ENCODE results near the gene VWF. TPM values are rescaled to one million over a fixed set of nuclear protein-coding genes. Genes with fewer than 3 reads are reported as not detected.

The VWF gene
- polyA plus RNA-seq, 1 donor = 41.9 TPM

DNA sequence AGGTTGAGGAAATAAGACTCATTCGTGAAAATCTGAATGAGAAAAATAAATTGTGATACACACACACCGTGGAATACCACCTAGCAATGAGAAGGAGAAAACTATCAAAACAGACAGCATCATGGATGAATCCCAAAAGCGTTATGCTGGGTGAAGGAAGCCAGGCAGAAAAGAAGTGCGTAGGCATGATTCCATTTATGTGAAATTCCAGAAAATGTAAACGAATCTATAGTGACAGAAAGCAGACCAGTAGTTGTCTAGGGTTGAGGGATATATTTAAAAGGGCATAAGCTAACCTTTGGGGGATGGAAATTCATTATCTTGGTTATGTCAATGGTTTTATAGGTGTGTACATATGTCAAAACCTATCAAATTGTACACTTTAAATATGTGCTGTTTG lies 136.9 kb downstream of the VWF start:
- no peak for DNase-seq (ENCODE audit: low read depth)

DNA sequence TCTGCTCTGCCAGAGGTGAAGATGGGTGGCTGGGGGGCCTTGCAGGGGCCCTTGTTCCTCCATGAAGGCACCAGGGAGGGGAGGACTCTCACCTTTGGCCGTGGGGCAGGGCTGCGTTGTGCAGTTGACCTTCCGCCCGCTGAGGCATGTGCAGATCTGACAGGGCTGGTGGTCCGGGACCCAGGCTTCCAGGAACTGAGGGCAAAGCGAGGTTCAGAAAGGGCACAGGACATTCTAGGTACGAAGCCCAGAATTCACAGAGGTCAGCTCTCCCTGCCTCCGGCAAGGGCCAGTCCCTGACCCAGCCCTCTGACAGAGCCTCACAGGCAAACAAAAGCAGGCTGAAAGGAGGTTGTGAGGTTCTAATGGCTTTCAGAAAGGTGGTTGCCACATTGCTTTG lies 139.0 kb downstream of the VWF start:
- DNase-seq (ENCODE audit: low read depth) = no peak

DNA sequence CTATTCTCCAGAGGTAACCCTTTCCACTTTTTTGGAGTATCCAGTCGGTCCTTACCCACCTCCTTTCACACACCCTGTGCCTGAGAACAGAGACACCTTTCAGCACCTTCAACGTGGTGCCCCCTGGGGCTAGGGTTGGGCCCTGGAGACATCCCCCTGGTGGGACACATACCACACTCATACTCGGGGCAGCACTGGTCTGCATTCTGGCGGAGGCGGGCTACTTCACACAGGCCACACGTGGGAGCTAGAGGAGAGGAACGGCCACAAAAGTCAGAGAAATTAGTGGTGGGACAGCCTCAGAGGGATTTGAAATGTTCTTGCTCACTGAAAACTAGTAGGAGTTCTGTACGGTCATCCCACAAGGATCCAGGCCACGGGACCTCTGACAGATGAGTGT lies 139.6 kb downstream of the VWF start:
- no peak for DNase-seq (ENCODE audit: low read depth)

DNA sequence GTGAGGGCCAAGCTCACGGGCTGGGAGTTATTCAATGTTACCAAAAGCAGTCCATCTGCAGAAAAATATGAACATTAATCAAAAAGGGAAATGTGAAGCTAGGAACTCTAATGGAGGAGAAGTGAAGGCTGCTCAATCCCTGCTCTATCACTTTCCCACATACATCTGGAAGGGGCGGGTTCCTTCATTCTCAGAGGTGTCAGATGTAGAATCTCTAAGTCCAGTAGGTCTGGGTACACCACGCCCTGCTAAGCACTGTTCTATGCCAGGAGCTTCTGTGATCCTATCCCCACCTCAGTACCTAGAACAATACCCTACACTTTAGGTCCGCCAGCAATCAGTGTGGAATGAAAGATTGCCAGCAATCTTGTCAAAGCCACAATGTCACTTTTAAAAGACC lies 142.4 kb downstream of the VWF start:
- DNase-seq (ENCODE audit: low read depth) = no peak

DNA sequence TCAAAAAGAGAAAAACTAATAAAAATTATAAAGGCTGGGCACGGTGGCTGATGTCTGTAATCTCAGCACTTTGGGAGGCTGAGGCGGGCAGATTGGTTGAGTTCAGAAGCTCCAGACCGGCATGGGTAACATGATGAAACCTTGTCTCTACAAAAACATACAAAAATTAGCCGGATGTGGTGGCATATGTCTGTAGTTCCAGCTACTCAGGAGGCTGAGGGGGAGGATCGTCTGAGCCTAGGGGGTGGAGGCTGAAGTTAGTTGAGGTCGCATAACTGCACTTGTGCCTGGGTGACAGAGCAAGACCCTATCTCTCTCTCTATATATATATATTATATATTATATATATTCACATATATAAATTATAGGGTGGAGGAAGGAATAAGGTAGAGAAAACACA lies 146.9 kb downstream of the VWF start:
- DNase-seq (ENCODE audit: low read depth) = no peak

DNA sequence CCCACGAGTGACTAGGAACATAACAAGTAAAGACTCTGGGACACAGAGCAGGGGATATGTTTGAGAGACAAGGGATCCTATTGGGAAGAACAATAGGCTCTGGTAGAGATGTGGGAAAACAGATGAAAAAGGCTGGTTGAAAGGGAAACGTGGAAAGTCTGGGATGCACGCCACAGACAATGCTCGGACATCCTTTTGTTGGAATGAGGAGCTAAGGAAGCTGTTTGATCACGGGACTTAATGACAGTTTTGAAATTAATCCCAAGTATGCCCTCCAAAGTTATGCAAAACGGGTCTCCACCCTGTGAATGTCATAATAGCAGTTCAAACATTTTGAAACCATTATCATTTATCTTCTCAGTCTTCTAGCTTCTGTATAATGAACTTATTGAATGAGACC lies 147.8 kb downstream of the VWF start:
- DNase-seq (ENCODE audit: low read depth) = no peak

DNA sequence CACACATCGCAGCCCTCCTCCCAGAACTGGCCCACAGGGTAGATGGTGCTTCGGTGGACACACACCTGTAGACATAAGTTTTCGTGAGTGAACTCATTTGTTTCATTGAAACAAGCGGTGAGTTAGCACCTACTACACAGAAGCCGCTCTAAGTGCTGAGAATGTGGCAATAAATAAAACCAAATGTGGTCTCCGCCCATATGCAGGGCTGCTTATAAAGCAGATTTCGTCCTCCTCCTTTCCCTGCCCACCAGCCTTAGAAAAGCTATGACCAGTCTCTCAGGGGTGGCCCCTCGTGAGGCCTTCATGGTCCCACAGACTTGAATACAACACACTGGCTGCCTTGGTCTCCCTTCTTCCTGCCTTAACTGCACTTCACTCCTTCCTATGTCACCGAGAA lies 148.3 kb downstream of the VWF start:
- no peak for DNase-seq (ENCODE audit: low read depth)

DNA sequence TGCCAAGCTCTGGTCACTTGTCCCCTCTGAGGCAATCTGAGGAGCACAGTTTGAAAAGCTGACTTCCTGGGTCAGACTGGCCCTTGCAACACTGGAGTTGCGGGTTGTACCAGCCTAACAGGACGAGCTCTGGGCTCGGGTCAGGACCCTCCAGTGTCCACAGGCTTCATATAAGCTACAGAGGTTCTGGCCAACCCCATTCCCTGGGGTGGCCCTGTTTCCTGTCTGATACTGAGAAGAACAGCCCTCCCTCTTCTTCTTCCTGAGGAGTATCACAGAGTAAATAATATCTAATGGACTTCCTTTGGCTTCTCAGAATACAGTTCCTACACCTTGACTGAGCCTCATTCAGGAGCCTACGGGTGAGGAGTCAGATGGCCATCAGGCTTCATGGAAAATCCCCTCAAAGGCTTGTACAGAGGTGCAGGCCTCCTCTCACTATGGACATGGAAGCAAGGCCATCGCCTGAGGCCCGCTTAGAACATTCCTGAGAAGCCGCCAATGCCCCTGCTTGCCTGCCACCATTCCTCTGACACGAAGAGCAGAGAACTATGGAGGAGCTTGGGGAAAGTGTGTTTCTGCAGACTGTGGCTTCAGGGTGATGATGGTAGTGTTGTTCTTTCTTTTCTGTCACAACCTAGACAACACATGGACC lies 150.9 kb downstream of the VWF start:
- no peak for DNase-seq (ENCODE audit: low read depth)

DNA sequence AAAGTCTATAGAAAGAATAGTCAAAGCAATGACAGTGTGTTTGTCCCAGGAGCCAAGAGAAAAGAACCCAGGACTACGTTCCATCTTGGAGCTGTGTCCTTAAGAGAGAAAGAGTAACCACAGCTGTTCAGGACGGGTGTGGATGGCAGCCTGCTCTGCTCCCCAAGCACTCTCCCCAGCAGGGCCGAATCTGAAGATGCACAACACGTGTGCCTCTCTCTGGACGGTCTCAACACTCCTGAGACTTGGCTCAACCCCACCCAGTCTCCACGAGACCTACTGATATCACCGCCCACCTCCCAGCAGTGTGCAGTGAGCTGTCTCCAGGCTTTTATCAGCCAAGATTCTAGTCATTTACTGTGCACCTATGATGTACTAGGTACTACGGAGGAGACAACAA lies 152.1 kb downstream of the VWF start:
- DNase-seq (ENCODE audit: low read depth) = no peak

DNA sequence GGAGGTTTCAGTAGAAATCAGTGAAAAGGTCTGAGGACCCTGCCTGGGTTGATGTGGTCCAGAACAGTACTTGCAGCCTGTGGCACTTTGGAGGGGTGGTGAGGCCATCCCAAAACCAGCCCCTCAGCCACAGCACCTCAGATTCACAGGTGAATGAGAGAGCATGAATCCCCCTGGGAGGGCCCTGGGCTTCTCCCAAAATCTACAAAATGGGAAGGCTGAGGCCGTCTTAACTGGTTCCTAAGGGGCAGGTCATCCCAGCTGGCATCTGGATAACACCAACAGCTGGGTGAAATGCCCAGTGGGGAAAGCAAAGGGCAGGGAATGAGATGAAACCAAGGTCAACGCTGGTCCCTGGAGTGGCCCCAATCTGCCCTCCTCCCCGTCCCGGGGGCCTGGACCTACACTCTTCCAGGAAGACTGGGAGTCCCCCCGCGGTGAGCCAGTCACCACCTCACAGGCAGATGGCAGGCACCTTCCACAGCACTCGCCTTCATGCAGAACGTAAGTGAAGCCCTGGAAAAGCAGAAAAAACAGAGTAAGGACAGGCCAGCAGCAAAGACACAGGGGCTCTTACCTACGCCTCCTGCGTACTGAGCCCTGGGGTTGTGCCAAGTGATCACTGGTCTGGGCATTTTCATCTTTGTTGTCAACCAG lies 153.1 kb downstream of the VWF start:
- no peak for DNase-seq (ENCODE audit: low read depth)

DNA sequence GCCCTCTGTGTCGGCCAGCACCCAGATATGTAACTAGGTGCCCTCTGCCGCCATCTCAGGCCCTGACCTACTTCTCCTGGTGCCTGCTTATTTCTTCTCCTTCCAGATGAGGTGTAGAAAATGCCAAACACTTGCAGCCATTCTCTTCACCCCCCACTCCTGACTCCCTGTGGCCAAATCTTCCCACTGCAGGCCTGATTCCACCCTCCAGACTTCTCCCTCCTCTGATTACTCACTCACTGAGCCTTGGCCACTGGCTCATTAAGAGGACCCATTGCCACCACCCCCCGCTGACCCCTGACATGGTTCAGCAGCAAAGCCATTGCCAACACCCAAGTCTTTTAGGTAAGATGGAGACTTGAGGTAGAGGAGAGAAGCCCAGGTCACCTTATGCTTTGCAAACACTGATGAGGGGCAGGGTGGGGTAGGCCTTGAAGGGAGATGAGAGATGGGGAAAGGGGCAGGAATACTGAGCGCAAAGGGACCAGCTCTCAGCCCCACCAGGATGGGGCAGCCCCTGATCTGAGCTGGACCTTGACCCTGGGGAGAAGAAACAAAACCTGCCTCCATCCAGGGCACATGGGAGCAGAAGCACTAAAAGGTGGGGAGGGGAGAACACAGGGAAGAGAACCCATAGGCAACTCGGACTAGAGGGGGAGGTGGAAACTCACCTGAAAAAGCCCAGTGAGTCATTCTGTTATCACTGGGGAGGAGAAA lies 154.3 kb downstream of the VWF start:
- DNase-seq (ENCODE audit: low read depth) = no peak

DNA sequence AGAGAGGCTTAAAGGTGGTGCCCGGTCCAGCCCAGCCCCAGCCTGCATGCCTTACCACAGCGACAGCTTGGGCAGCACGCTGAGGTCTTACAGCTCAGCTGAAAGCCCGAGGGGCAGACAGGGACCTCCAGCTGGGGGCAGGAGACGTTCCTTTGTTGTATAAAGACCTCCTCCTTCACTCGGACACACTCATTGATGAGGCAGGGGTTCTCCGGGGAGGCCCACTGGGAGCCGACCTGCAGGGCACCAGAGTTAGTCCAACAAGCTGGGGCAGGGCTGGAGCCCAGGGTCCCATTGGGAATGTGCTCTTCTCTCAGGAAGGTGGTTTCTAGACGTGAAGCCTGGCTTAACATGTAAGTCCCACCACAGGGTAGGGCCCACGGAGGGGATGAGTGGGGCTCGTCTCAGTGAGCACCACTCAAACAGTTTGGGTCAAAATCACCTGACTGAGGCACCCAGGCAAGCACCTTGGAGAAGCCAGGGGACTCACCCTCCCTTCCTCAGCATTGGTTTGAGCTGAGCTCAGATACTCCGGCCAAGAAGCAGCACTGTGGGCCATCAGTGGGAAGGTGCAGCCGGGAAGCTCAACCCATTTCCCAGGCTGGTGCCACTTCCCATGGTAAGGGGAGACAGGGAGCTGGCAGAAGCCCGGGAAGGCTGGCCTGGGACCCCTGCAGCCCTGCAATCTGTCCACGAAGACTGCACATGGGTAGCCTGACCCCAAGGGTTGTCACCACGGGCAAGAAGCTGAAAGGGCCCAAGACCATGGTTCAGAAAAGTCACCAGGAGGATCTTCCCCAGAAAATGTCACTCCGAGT lies 155.1 kb downstream of the VWF start:
- DNase-seq (ENCODE audit: low read depth) = no peak

DNA sequence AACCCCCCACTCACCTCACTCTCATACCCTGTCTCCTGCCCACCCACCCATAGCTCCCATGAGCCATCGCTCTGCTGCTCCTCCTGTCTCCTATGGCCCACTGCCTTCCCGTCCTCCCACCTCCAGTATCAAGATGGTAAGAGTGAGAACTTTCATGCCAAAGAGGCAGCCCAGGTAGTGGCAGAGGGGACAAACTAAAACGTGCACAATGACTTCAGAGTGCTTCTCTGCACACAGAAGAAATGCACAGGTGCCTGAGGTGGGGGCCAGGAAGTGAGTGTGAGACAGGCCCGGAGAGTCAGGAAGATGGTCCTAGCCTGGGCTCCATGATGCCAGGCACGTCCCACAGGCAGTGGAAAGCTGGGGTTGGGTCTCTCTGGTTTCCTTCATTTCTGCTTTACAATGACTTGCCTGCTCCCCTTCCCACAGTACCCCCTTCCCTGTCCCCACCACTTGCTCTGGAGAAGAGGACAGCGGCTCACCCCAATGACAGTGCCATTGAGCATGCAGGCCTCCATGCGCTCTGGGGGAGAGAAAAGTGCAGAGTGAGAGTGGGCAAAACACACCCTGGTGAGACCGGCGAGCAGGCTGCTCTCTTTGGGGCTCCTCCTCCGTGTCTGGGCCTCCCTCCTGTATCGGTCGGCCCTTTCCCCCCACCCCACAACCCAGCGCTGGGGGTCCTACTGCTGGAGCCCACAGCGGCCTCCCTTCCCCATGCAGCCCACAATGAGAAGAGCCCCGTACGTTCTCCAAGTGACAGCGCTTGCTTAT lies 156.6 kb downstream of the VWF start:
- DNase-seq (ENCODE audit: low read depth) = no peak

DNA sequence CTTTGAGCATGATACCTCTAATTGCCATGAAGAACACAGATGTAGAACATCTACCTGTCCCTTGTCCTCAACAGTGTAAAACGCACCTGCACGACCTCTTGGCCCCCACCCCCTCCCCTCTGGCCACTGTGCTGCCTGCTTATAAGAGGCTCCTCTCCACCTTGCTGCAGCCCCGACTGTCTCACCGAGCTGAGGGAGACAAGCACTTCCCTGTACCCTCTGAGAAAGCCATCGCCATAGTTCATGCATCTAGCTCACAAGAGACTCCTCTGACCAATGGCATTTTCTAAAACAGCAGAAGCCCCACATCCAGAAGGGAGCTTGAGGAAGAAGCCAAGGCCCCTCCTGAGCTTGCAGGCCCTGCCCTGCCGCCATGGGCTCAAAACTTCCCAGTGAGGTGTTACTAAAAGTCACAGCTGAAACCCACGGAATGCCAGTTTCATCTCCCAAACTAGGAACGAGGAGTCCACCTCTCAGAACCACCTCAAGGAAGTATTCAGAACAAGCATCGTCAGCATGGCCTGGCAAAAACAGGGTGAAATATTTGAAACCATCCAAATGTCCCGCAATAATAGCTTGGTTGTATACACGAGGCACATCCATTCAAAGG lies 157.9 kb downstream of the VWF start:
- no peak for DNase-seq (ENCODE audit: low read depth)

DNA sequence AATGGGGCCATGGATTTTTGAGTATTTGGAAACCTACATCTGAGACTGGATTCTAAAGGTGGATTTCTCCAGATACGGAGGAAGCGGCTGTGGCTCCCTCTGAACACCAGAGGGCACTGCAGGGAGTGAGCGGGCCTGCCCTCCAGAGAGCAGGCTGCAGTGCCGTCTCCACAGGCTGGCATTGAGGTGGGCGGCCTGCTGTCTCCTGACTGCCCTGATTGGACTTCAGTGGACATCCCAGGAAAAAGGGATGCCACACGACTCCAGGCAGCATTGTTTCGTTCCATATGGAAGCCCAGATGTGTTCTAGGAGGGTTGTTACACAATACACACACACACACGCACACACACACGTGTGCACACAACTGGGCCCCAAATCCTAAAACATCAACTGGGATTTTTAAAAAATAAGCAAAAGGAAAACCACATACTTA lies 158.5 kb downstream of the VWF start:
- no peak for DNase-seq (ENCODE audit: low read depth)

DNA sequence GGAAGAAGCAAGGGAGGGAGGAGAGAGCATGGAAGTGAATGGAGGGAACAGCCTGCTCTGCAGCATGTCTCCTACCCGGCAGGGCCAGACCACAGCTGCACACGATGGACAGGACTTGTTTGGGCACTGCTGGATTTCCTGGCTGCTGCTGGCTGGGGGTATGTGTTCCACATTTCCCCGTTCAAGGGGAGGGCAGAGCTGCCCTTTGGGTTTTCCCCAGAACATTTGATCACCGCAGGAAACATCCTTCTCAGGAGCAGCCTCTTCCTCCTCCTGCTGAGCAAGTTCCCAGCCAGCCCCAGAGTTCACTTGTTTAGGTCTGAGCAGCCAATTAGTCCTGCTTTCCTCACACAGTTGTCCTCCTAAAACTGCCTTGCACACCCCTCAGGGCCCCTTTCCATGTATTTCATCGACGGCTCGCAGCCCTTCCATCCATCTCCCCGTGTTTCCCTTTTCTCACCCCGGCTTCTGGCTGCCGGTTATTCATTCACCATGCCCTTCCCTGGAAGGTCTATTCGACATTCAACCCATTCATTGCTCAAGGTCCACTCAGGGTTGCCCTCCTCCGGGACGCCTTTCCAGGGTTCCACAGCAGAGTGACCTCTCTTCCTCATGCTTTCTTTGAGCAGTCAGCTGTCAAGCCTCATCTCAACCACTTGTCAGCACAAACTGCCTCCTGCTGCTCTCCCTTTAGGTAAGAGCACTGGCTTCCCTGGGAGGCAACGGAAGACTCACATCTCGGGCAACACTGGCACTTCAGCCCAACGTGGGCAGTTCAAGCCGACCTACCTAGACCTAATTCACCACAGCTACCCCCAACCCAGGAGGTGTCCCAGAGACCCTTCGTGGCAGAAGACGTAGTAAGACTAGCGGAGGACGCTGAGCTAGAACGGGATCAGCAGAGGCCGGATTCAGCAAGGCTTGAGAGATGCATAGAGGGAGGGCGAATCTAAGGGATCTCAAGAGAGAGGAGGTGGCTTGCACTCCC lies 159.3 kb downstream of the VWF start:
- DNase-seq (ENCODE audit: low read depth) = no peak

DNA sequence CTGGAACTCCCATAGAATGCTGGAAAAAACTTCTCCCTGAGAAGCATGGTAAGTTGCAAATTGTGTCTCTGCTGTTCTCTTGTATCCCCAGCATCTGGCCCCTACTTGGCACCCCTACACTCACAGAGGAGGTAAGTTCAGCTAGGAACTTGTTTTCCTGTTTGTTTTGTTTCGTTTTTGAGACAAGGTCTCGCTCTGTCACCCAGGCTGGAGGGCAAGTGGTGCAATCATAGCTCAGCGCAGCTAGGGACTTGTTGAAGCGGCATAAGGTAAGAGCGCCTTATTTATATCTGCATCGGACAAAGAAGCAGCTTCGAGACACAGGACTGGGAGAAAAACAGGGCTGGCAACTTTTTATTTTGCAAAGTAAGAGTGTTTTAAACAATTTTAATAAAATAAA lies 161.0 kb downstream of the VWF start:
- no peak for DNase-seq (ENCODE audit: low read depth)

DNA sequence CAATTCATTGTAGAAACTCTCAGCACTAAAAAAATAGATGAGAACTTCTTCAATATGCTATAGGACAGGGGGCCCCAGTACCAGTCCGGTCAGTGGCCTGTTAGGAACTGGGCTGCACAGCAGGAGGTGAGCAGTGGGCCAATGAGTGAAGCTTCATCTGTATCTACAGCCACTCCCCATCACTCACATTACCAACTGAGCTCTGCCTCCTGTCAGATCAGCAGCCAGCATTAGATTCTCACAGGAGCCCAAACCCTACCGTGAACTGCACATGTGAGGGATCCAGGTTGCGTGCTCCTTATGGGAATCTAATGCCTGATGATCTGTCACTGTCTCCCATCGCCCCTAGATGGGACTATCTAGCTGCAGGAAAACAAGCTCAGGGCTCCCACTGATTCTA lies 163.7 kb downstream of the VWF start:
- no peak for DNase-seq (ENCODE audit: low read depth)

DNA sequence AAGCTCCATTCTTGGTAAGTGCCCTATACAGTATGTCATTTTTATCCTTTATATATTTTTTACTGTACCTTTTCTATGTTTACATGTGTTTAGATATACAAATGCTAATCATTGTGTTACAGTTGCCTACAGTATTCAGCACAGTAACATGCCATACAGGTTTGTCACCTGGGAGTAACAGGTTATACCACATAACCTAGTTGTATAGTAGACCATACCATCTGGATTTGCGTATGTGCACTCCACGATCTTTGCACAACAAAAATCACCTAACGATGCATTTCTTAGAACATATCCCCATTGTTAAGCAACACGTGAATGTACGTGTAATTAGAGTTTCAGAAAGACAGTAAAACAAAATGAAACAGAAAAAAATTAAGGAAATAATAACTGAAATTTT lies 167.5 kb downstream of the VWF start:
- DNase-seq (ENCODE audit: low read depth) = no peak

DNA sequence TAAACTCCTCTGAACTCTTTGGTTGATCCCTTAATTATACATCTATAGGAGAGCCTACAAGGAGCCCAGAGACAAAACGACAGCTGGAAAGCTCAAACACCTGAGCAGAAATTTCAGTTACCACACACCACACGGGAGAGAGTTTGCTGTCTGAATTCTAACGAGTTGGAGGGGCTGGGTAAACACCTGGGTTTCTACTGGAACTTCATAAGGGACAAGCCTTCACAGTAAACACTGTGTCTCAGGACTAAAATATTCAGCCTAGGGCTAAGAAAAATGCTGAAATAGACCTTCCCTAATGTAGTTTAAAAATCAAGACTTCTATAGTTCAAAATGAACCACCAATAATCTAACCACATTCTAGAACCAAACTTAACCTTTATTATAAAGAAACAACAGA lies 169.8 kb downstream of the VWF start:
- no peak for DNase-seq (ENCODE audit: low read depth)
